K562 (cell line): ENCODE results near the gene CTIF. TPM values are rescaled to one million over a fixed set of nuclear protein-coding genes. Genes with fewer than 3 reads are reported as not detected.

Source experiments
- HSF4 ChIP-seq: fragments of 250-450 bp; sonication (Bioruptor Pico); IDR thresholded peaks from 2 replicates; pipeline ENCODE4 v2.1.2; 2022; ENCODE audit warnings: mild to moderate bottlenecking, moderate library complexity, borderline replicate concordance
- POLR2AphosphoS2 ChIP-seq: IDR thresholded peaks from 2 replicates; pipeline ENCODE4 v1.6.1; 2012; ENCODE audit warnings: low read length, improper control_type of control experiment
- SNRNP70 ChIP-seq: fragments of 200-400 bp; formaldehyde crosslinking; optimal IDR thresholded peaks from 2 replicates; pipeline ENCODE3; 2017; ENCODE audit warnings: low read depth, low read length
- THRAP3 ChIP-seq: fragments of 450-650 bp; IDR thresholded peaks from 2 replicates; pipeline ENCODE4 v1.6.1; 2016; ENCODE audit warnings: mild to moderate bottlenecking, inconsistent platforms, borderline replicate concordance
- U2AF1 ChIP-seq: fragments of 200-400 bp; formaldehyde crosslinking; optimal IDR thresholded peaks from 2 replicates; pipeline ENCODE3; 2017; ENCODE audit warnings: mild to moderate bottlenecking, low read depth, low read length, moderate library complexity
- ZC3H8 ChIP-seq: fragments of 450-650 bp; IDR thresholded peaks from 2 replicates; pipeline ENCODE4 v1.6.1; 2017
- ZNF134 ChIP-seq: fragments of 250-450 bp; sonication (Bioruptor Pico); conservative IDR thresholded peaks from 2 replicates; pipeline ENCODE4 v1.4.0; 2020
- ZNF77 ChIP-seq: fragments of 250-450 bp; sonication (Bioruptor Pico); IDR thresholded peaks from 2 replicates; pipeline ENCODE4 v1.5.0; 2020
- polyA plus RNA-seq, 8 experiments: library from polyadenylated mRNA; depleted of rRNA in 4 of 8; stranded (reverse) in 5 of 8; unstranded in 3 of 8; fragments of >200 nt; fragmentation: Nextera tagmentation in 2 of 8; fragmentation: Illumina TruSeq in 1 of 8; extraction: Ambion mirVana in 2 of 8; extraction: Trizol in 1 of 8; gene quantifications; 2 replicates each; pipeline versions ENCODE4 v1.2.1 to v1.2.3, GENCODE V29; 2011 to 2014; ENCODE audit warnings: inconsistent platforms in 1 of 8, missing spikeins in 1 of 8
- total RNA-seq, 7 experiments: library from RNA; depleted of rRNA in 6 of 7; stranded (reverse); fragments of >200 nt in 6 of 7; fragmentation: Illumina TruSeq in 2 of 7; extraction: Trizol in 2 of 7; gene quantifications; 2 replicates each; pipeline versions ENCODE4 v1.2.1 to v1.2.3, GENCODE V29; 2011 to 2021; ENCODE audit warnings: low replicate concordance in 1 of 7
- TF ChIP-seq, protein P1 (sequence below): fragments of 450-650 bp; IDR thresholded peaks from 2 replicates; pipeline ENCODE4 v1.6.1; 2016; ENCODE audit warnings: mild to moderate bottlenecking, moderate library complexity
- TF ChIP-seq, protein P2 (sequence below): fragments of 450-650 bp; formaldehyde crosslinking; IDR thresholded peaks from 2 replicates; pipeline ENCODE4 v1.4.0; 2020; ENCODE audit warnings: mild to moderate bottlenecking, moderate library complexity
- TF ChIP-seq, protein P3 (sequence below): fragments of 450-650 bp; conservative IDR thresholded peaks from 2 replicates; pipeline ENCODE4 v1.6.1; 2016; ENCODE audit warnings: missing genetic modification characterization, low read depth, mild to moderate bottlenecking, control low read depth, missing compliant biosample characterization

CTIF gene
- total and polyA plus RNA-seq, 9 of the 15 experiments (the other 6 are each of a cell fraction or from before 2014, with no cell fraction given), result 0.17 to 11.5 (median 2.2) TPM

DNA sequence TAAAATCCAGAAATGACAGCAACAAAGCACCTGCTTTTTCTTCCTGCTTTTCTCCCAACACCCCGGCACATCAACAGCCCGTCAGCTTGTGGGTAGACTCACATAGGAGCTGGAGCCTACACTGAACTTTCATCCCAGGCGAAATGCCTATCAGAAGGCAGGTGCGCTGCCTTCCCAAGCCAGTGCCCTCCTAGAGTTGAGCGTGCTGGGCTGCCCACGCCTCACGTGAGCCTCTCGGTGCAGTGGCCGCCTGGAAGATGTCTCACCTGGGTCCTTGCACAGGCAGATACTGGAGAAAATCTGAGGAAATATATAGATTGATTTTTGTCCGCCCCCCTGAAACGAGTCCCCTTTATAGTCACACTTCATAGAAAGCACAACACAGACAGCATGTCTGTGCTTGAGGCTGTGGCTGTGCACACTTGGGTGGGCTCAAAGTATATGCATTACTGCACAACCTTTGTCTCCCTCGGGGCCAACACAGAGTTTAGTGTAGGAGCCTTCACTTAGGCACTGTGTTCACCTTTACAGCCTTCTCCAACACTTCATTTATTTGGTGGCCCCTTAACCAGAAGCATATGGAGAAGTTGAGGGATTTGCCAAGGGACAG, 299.4 kb downstream of the CTIF start (continued):
- TF ChIP-seq, protein P1, sequence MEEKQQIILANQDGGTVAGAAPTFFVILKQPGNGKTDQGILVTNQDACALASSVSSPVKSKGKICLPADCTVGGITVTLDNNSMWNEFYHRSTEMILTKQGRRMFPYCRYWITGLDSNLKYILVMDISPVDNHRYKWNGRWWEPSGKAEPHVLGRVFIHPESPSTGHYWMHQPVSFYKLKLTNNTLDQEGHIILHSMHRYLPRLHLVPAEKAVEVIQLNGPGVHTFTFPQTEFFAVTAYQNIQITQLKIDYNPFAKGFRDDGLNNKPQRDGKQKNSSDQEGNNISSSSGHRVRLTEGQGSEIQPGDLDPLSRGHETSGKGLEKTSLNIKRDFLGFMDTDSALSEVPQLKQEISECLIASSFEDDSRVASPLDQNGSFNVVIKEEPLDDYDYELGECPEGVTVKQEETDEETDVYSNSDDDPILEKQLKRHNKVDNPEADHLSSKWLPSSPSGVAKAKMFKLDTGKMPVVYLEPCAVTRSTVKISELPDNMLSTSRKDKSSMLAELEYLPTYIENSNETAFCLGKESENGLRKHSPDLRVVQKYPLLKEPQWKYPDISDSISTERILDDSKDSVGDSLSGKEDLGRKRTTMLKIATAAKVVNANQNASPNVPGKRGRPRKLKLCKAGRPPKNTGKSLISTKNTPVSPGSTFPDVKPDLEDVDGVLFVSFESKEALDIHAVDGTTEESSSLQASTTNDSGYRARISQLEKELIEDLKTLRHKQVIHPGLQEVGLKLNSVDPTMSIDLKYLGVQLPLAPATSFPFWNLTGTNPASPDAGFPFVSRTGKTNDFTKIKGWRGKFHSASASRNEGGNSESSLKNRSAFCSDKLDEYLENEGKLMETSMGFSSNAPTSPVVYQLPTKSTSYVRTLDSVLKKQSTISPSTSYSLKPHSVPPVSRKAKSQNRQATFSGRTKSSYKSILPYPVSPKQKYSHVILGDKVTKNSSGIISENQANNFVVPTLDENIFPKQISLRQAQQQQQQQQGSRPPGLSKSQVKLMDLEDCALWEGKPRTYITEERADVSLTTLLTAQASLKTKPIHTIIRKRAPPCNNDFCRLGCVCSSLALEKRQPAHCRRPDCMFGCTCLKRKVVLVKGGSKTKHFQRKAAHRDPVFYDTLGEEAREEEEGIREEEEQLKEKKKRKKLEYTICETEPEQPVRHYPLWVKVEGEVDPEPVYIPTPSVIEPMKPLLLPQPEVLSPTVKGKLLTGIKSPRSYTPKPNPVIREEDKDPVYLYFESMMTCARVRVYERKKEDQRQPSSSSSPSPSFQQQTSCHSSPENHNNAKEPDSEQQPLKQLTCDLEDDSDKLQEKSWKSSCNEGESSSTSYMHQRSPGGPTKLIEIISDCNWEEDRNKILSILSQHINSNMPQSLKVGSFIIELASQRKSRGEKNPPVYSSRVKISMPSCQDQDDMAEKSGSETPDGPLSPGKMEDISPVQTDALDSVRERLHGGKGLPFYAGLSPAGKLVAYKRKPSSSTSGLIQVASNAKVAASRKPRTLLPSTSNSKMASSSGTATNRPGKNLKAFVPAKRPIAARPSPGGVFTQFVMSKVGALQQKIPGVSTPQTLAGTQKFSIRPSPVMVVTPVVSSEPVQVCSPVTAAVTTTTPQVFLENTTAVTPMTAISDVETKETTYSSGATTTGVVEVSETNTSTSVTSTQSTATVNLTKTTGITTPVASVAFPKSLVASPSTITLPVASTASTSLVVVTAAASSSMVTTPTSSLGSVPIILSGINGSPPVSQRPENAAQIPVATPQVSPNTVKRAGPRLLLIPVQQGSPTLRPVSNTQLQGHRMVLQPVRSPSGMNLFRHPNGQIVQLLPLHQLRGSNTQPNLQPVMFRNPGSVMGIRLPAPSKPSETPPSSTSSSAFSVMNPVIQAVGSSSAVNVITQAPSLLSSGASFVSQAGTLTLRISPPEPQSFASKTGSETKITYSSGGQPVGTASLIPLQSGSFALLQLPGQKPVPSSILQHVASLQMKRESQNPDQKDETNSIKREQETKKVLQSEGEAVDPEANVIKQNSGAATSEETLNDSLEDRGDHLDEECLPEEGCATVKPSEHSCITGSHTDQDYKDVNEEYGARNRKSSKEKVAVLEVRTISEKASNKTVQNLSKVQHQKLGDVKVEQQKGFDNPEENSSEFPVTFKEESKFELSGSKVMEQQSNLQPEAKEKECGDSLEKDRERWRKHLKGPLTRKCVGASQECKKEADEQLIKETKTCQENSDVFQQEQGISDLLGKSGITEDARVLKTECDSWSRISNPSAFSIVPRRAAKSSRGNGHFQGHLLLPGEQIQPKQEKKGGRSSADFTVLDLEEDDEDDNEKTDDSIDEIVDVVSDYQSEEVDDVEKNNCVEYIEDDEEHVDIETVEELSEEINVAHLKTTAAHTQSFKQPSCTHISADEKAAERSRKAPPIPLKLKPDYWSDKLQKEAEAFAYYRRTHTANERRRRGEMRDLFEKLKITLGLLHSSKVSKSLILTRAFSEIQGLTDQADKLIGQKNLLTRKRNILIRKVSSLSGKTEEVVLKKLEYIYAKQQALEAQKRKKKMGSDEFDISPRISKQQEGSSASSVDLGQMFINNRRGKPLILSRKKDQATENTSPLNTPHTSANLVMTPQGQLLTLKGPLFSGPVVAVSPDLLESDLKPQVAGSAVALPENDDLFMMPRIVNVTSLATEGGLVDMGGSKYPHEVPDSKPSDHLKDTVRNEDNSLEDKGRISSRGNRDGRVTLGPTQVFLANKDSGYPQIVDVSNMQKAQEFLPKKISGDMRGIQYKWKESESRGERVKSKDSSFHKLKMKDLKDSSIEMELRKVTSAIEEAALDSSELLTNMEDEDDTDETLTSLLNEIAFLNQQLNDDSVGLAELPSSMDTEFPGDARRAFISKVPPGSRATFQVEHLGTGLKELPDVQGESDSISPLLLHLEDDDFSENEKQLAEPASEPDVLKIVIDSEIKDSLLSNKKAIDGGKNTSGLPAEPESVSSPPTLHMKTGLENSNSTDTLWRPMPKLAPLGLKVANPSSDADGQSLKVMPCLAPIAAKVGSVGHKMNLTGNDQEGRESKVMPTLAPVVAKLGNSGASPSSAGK, result no peak
- TF ChIP-seq ZNF77 (CRISPR knock-in tag) (no peak), THRAP3 (no peak), ZNF134 (CRISPR knock-in tag) (no peak), ZC3H8 (no peak), HSF4 (CRISPR knock-in tag) (no peak), U2AF1 (no peak), SNRNP70 (no peak), POLR2AphosphoS2 (no peak)
- TF ChIP-seq, protein P2, sequence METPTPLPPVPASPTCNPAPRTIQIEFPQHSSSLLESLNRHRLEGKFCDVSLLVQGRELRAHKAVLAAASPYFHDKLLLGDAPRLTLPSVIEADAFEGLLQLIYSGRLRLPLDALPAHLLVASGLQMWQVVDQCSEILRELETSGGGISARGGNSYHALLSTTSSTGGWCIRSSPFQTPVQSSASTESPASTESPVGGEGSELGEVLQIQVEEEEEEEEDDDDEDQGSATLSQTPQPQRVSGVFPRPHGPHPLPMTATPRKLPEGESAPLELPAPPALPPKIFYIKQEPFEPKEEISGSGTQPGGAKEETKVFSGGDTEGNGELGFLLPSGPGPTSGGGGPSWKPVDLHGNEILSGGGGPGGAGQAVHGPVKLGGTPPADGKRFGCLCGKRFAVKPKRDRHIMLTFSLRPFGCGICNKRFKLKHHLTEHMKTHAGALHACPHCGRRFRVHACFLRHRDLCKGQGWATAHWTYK (CRISPR knock-in tag), result no peak
- TF ChIP-seq, protein P3, sequence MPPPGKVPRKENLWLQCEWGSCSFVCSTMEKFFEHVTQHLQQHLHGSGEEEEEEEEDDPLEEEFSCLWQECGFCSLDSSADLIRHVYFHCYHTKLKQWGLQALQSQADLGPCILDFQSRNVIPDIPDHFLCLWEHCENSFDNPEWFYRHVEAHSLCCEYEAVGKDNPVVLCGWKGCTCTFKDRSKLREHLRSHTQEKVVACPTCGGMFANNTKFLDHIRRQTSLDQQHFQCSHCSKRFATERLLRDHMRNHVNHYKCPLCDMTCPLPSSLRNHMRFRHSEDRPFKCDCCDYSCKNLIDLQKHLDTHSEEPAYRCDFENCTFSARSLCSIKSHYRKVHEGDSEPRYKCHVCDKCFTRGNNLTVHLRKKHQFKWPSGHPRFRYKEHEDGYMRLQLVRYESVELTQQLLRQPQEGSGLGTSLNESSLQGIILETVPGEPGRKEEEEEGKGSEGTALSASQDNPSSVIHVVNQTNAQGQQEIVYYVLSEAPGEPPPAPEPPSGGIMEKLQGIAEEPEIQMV, result no peak
